ENCODE results near the gene ITIH1.

DNA sequence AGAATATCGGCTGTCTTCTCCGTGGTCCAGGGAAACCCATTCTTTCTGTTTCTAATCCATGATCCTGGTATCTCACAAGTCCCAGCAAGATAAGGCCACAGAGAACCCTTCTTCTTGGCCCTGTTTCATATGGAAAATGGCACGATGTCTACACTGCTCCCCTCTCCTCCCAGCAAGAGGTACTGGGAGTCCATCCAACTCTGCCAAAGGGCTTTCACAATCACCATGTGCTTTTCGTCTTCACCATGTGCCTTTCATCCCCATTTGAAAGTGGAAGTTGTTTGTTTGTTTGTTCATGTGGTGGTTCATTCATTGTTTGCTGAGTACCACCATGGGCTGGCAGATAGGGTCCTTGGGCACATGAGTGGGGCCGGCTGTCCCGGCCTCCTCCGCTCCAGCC is 22.7 kb downstream of the ITIH1 start:
- TF ChIP-seq SIN3A (IDR thresholded peaks at IDR 0.05; ENCODE audit: borderline replicate concordance, insufficient read depth, low read length) = no peak
- TF ChIP-seq, protein P1, sequence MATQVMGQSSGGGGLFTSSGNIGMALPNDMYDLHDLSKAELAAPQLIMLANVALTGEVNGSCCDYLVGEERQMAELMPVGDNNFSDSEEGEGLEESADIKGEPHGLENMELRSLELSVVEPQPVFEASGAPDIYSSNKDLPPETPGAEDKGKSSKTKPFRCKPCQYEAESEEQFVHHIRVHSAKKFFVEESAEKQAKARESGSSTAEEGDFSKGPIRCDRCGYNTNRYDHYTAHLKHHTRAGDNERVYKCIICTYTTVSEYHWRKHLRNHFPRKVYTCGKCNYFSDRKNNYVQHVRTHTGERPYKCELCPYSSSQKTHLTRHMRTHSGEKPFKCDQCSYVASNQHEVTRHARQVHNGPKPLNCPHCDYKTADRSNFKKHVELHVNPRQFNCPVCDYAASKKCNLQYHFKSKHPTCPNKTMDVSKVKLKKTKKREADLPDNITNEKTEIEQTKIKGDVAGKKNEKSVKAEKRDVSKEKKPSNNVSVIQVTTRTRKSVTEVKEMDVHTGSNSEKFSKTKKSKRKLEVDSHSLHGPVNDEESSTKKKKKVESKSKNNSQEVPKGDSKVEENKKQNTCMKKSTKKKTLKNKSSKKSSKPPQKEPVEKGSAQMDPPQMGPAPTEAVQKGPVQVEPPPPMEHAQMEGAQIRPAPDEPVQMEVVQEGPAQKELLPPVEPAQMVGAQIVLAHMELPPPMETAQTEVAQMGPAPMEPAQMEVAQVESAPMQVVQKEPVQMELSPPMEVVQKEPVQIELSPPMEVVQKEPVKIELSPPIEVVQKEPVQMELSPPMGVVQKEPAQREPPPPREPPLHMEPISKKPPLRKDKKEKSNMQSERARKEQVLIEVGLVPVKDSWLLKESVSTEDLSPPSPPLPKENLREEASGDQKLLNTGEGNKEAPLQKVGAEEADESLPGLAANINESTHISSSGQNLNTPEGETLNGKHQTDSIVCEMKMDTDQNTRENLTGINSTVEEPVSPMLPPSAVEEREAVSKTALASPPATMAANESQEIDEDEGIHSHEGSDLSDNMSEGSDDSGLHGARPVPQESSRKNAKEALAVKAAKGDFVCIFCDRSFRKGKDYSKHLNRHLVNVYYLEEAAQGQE (IDR thresholded peaks at IDR 0.05; ENCODE audit: insufficient read depth in 1 of 2, low read depth in 2 of 2, low read length in 2 of 2) = no peak
- no peak for TF ChIP-seq FOXP2 (optimal IDR thresholded peaks at IDR 0.05; ENCODE audit: borderline replicate concordance, extremely low read depth, extremely low read length, insufficient read depth)
- no peak for TF ChIP-seq TAF1 (IDR thresholded peaks at IDR 0.05; ENCODE audit: borderline replicate concordance, insufficient read depth, low read length)
